PC-9 (cell line): Measurements from ENCODE around the gene HSPA12B. TPM values are rescaled to one million over a fixed set of nuclear protein-coding genes. Genes with fewer than 3 reads are reported as not detected.

Experiments used
- BruUV-seq: library from RNA; stranded (reverse); fragments of 400-500 nt; replicated peaks from 2 replicates; lab custom pipeline; 2021; lab: Mats Ljungman, UMichigan
- CTCF ChIA-PET: fragments of 300-600 bp; sonication (Branson Sonifier 250); formaldehyde crosslinking; loops from one replicate; lab custom pipeline; 2022; ENCODE audit warnings: antibody characterized with exemption; lab: Charles Lee
- POLR2A ChIA-PET: fragments of 300-600 bp; sonication (Branson Sonifier 250); formaldehyde crosslinking; loops from one replicate; lab custom pipeline; 2022; ENCODE audit warnings: antibody characterized with exemption; ENCODE audit not compliant: unreplicated experiment; lab: Charles Lee
- DNase-seq, 2 experiments: peaks; one replicate each; pipeline versions ENCODE4 v3.0.0 to v3.0.0-alpha.2; 2015 to 2022; ENCODE audit warnings: mixed read lengths in 1 of 2
- H2AFZ ChIP-seq: fragments of 200-600 bp; sonication (generic); 2 replicates; pipeline ENCODE4 v1.8.1; 2017; ENCODE audit warnings: antibody characterized with exemption
- H3F3A ChIP-seq: fragments of 200-600 bp; sonication (generic); 2 replicates; pipeline ENCODE4 v1.8.1; 2017; ENCODE audit warnings: antibody characterized with exemption, mild to moderate bottlenecking, low read depth; ENCODE audit not compliant: insufficient read depth
- H3K27ac ChIP-seq: fragments of 200-600 bp; sonication (generic); 2 replicates; pipeline ENCODE4 v1.6.1; 2016; ENCODE audit warnings: mixed run types
- H3K27me3 ChIP-seq: fragments of 200-600 bp; sonication (generic); 2 replicates; pipeline ENCODE4 v1.6.1; 2016; ENCODE audit warnings: low read depth, mixed run types; ENCODE audit not compliant: insufficient read depth
- H3K36me3 ChIP-seq: fragments of 200-600 bp; sonication (generic); 2 replicates; pipeline ENCODE4 v1.6.1; 2016; ENCODE audit warnings: low read depth, mixed run types
- H3K4me1 ChIP-seq: fragments of 200-600 bp; sonication (generic); replicated peaks from 2 replicates; pipeline ENCODE4 v1.6.1; 2016; ENCODE audit warnings: mixed run types; ENCODE audit not compliant: insufficient read depth
- H3K4me2 ChIP-seq: fragments of 200-600 bp; sonication (generic); 2 replicates; pipeline ENCODE4 v1.6.1; 2017; ENCODE audit warnings: mixed run types
- H3K4me3 ChIP-seq: fragments of 200-600 bp; sonication (generic); 2 replicates; pipeline ENCODE4 v1.6.1; 2016; ENCODE audit warnings: mixed run types
- H3K79me2 ChIP-seq: fragments of 200-600 bp; sonication (generic); 2 replicates; pipeline ENCODE4 v1.6.1; 2017; ENCODE audit warnings: low read depth, mixed run types
- H3K9me2 ChIP-seq: fragments of 200-600 bp; sonication (generic); 2 replicates; pipeline ENCODE4 v1.8.1; 2017; ENCODE audit warnings: mild to moderate bottlenecking; ENCODE audit not compliant: insufficient read depth
- H3K9me3 ChIP-seq: fragments of 200-600 bp; sonication (generic); 2 replicates; pipeline ENCODE4 v1.8.1; 2016; ENCODE audit warnings: low read depth; ENCODE audit not compliant: insufficient read depth
- H4K20me1 ChIP-seq: fragments of 200-600 bp; sonication (generic); 2 replicates; pipeline ENCODE4 v1.8.1; 2017; ENCODE audit not compliant: insufficient read depth
- CTCF ChIP-seq: fragments of 200-600 bp; sonication (generic); conservative IDR thresholded peaks from 2 replicates; pipeline ENCODE4 v1.6.1; 2017; ENCODE audit warnings: mixed run types, antibody characterized with exemption, mild to moderate bottlenecking, moderate library complexity
- EZH2 ChIP-seq: fragments of 200-600 bp; sonication (generic); IDR thresholded peaks from 2 replicates; pipeline ENCODE4 v1.8.0; 2017; ENCODE audit warnings: antibody characterized with exemption, low read depth
- intact Hi-C: fragments of 100-400 bp; cut with micrococcal nuclease; formaldehyde crosslinking; loops from one replicate; pipeline ENCODE4 v1.10.0; 2022; ENCODE audit not compliant: unreplicated experiment
- total RNA-seq: library from RNA; stranded (reverse); gene quantifications from 2 replicates; pipeline ENCODE4 v1.2.3, GENCODE V29; 2021

HSPA12B gene
- total RNA-seq, 1 experiment from 2014 or later: not detected

GRCh38 chr20:3727401-3728021 is 5.0 kb upstream of the HSPA12B start:
- Histone ChIP-seq H3K4me3 (no peak overlapping the region), H3K4me1 (peaks cover 13% of the 10 kb centered on the region), H3K36me3 (no peaks in the 10 kb centered on the region), H3K27ac (no peak overlapping the region), H3K9me2 (no peaks in the 10 kb centered on the region), H2AFZ (no peak overlapping the region; the same call in 1 of the 2 replicates), H3K4me2 (peak overlapping the region; percentile 31; the same call in 1 of the 2 replicates), H3K27me3 (0 out of 2 replicates have a peak, but pooled peaks cover 5% of the 10 kb centered on the region), H3K79me2 (no peaks in the 10 kb centered on the region), H3K9me3 (no peaks in the 10 kb centered on the region), H3F3A (peaks cover 8% of the 10 kb centered on the region; the same call in 1 of the 2 replicates), H4K20me1 (no peaks in the 10 kb centered on the region)
- BruUV-seq: no TSS peak
- ChIA-PET CTCF (interaction anchor here (0.5 kb wide), 1 partner anchor 30 kb away, joined by 6 read pairs; no protein-coding TSS in a partner anchor), POLR2A (interaction anchor here (0.6 to 0.7 kb wide), 2 partner anchors 91 to 332 kb away, joined by 3 to 10 read pairs; no protein-coding TSS in a partner anchor)
- intact Hi-C loops: no loop called here
- peak in 1 of 2 experiments; percentile 37 for DNase-seq
- TF ChIP-seq EZH2: no peak
- TF ChIP-seq CTCF: no peak

GRCh38 chr20:3728354-3728753 is 4.1 kb upstream of the HSPA12B start:
- Histone ChIP-seq H2AFZ (no peak overlapping the region), H3K79me2 (no peaks in the 10 kb centered on the region), H3K27ac (no peak overlapping the region), H3K9me3 (no peaks in the 10 kb centered on the region), H3K36me3 (no peaks in the 10 kb centered on the region), H3K4me2 (no peak overlapping the region), H3F3A (peaks cover 8% of the 10 kb centered on the region; the same call in 1 of the 2 replicates), H3K4me1 (peaks cover 13% of the 10 kb centered on the region), H3K9me2 (no peaks in the 10 kb centered on the region), H3K4me3 (no peak overlapping the region), H3K27me3 (0 out of 2 replicates have a peak, but pooled peaks cover 5% of the 10 kb centered on the region), H4K20me1 (no peaks in the 10 kb centered on the region)
- TF ChIP-seq CTCF (no peak), EZH2 (no peak)
- CTCF ChIA-PET: no interaction called here
- no peak for DNase-seq
- POLR2A ChIA-PET: no interaction called here
- intact Hi-C loops: no loop called here
- no TSS peak for BruUV-seq

- no peak overlapping the region for H3K4me2 ChIP-seq
- H2AFZ ChIP-seq: no peak overlapping the region
- ChIA-PET POLR2A (no interaction called here), CTCF (interaction anchor here (0.8 to 1.2 kb wide), 2 partner anchors 16 to 53 kb away, joined by 3 to 4 read pairs; no protein-coding TSS in a partner anchor)
- intact Hi-C loops: no loop called here
- no peaks in the 10 kb centered on the region for H3K9me2 ChIP-seq
- no peaks in the 10 kb centered on the region for H4K20me1 ChIP-seq
- no peak overlapping the region for H3K27ac ChIP-seq
- TF ChIP-seq CTCF (no peak), EZH2 (no peak)
- H3F3A ChIP-seq: peaks cover 8% of the 10 kb centered on the region; the same call in 1 of the 2 replicates
- H3K79me2 ChIP-seq: no peaks in the 10 kb centered on the region
- H3K36me3 ChIP-seq: no peaks in the 10 kb centered on the region
- H3K4me3 ChIP-seq: no peak overlapping the region
- 0 out of 2 replicates have a peak, but pooled peaks cover 5% of the 10 kb centered on the region for H3K27me3 ChIP-seq
- no peak for DNase-seq
- peaks cover 13% of the 10 kb centered on the region for H3K4me1 ChIP-seq
- no TSS peak for BruUV-seq
- no peaks in the 10 kb centered on the region for H3K9me3 ChIP-seq
Measured at GRCh38 chr20:3728876-3729275, 3.6 kb upstream of the HSPA12B start.
